SU-DHL-6 (cell line): ENCODE measurements around the gene KAT6B.

Experiments
- H2AFZ ChIP-seq: fragments of 200-600 bp; sonication (generic); 2 replicates; pipeline ENCODE4 v1.6.1; 2014; ENCODE audit warnings: low read depth, mild to moderate bottlenecking, moderate library complexity, mixed read lengths, antibody characterized with exemption, low read length; ENCODE audit not compliant: severe bottlenecking
- H3F3A ChIP-seq: fragments of 200-600 bp; shearing (Covaris generic); 2 replicates; pipeline ENCODE4 v1.6.0; 2016; ENCODE audit warnings: antibody characterized with exemption, mild to moderate bottlenecking; ENCODE audit not compliant: insufficient read depth
- H3K27ac ChIP-seq: fragments of 200-600 bp; sonication (generic); 2 replicates; pipeline ENCODE4 v1.5.1; 2016; ENCODE audit warnings: low read depth, mild to moderate bottlenecking, low read length, moderate library complexity, mixed read lengths
- H3K27me3 ChIP-seq: fragments of 200-600 bp; sonication (generic), shearing (Covaris generic); 2 replicates; pipeline ENCODE4 v1.6.0; 2014; ENCODE audit warnings: mild to moderate bottlenecking, low read length
- H3K36me3 ChIP-seq: fragments of 200-600 bp; sonication (generic); 2 replicates; pipeline ENCODE4 v1.6.1; 2014; ENCODE audit warnings: mild to moderate bottlenecking, low read length, mixed read lengths
- H3K4me2 ChIP-seq: fragments of 300-600, 200-600 bp; shearing (Covaris generic), sonication (generic); 2 replicates; pipeline ENCODE4 v1.6.0; 2014; ENCODE audit warnings: low read length, low read depth, mild to moderate bottlenecking; ENCODE audit not compliant: poor library complexity, severe bottlenecking
- H3K4me3 ChIP-seq: fragments of 200-600 bp; sonication (generic); 2 replicates; pipeline ENCODE4 v1.5.1; 2014; ENCODE audit warnings: antibody characterized with exemption, low read length, mild to moderate bottlenecking, mixed read lengths; ENCODE audit not compliant: insufficient read depth, poor library complexity, severe bottlenecking
- H3K79me2 ChIP-seq: fragments of 200-600 bp; sonication (generic); 2 replicates; pipeline ENCODE4 v1.6.1; 2014; ENCODE audit warnings: mild to moderate bottlenecking, low read length, moderate library complexity; ENCODE audit not compliant: insufficient read depth
- H3K9ac ChIP-seq: fragments of 200-600 bp; sonication (generic); 2 replicates; pipeline ENCODE4 v1.7.0; 2014; ENCODE audit warnings: mild to moderate bottlenecking, low read length
- H3K9me2 ChIP-seq: fragments of 200-600 bp; sonication (generic); replicated peaks from 2 replicates; pipeline ENCODE4 v1.6.1; 2014; ENCODE audit warnings: low read length; ENCODE audit not compliant: insufficient read depth
- H3K9me3 ChIP-seq: fragments of 200-600 bp; sonication (generic); 2 replicates; pipeline ENCODE4 v1.6.1; 2014; ENCODE audit warnings: low read length, mixed read lengths; ENCODE audit not compliant: insufficient read depth
- H4K20me1 ChIP-seq: fragments of 200-600 bp; sonication (generic); 2 replicates; pipeline ENCODE4 v1.6.1; 2014; ENCODE audit warnings: low read depth, mild to moderate bottlenecking, antibody characterized with exemption, low read length, moderate library complexity, mixed read lengths
- EZH2phosphoT487 ChIP-seq: fragments of 200-600 bp; sonication (generic), shearing (Covaris generic); conservative IDR thresholded peaks from 2 replicates; pipeline ENCODE4 v1.6.1; 2018; ENCODE audit warnings: mild to moderate bottlenecking, antibody characterized with exemption, low read length, moderate library complexity, mixed read lengths
- TF ChIP-seq, protein P1 (sequence below): fragments of 200-600 bp; sonication (generic); IDR thresholded peaks from one replicate; pipeline ENCODE4 v1.5.1; 2017; ENCODE audit warnings: antibody characterized with exemption, mild to moderate bottlenecking, low read length, moderate library complexity; ENCODE audit not compliant: insufficient read depth, poor library complexity, severe bottlenecking

The KAT6B gene

DNA sequence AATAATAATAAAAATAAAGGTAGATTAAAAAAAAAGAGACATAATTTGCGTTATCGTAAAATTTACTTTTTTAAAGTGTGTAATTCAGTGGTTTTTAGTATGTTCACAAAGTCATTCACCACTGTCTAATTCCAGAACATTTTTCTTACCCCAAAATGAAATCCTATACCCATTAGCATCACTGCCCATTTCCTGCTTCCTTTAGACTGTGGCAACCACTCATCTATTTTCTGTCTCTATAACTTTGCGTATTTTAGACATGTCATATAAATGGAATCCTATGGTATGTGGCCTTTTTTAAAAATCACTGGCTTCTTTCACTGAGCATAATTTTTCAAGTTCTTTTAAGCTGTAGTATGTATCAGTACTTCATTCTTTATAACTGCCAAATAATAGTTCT, 53.6 kb downstream of the KAT6B start:
- H3K36me3 ChIP-seq = no peaks in the 10 kb centered on the region
- H3K9me2 ChIP-seq = no peaks in the 10 kb centered on the region
- 0 out of 2 replicates have a peak, but pooled peaks cover 9% of the 10 kb centered on the region for H4K20me1 ChIP-seq
- no peak overlapping the region for H3K4me3 ChIP-seq
- no peak overlapping the region for H2AFZ ChIP-seq
- no peak overlapping the region for H3K27ac ChIP-seq
- H3K9ac ChIP-seq = no peak overlapping the region
- no peaks in the 10 kb centered on the region for H3K27me3 ChIP-seq
- TF ChIP-seq EZH2phosphoT487 = no peak
- TF ChIP-seq, protein P1, sequence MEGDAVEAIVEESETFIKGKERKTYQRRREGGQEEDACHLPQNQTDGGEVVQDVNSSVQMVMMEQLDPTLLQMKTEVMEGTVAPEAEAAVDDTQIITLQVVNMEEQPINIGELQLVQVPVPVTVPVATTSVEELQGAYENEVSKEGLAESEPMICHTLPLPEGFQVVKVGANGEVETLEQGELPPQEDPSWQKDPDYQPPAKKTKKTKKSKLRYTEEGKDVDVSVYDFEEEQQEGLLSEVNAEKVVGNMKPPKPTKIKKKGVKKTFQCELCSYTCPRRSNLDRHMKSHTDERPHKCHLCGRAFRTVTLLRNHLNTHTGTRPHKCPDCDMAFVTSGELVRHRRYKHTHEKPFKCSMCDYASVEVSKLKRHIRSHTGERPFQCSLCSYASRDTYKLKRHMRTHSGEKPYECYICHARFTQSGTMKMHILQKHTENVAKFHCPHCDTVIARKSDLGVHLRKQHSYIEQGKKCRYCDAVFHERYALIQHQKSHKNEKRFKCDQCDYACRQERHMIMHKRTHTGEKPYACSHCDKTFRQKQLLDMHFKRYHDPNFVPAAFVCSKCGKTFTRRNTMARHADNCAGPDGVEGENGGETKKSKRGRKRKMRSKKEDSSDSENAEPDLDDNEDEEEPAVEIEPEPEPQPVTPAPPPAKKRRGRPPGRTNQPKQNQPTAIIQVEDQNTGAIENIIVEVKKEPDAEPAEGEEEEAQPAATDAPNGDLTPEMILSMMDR = no peak
- H3K4me2 ChIP-seq = no peak overlapping the region
- no peaks in the 10 kb centered on the region for H3F3A ChIP-seq
- no peaks in the 10 kb centered on the region for H3K79me2 ChIP-seq
- H3K9me3 ChIP-seq = no peaks in the 10 kb centered on the region

DNA sequence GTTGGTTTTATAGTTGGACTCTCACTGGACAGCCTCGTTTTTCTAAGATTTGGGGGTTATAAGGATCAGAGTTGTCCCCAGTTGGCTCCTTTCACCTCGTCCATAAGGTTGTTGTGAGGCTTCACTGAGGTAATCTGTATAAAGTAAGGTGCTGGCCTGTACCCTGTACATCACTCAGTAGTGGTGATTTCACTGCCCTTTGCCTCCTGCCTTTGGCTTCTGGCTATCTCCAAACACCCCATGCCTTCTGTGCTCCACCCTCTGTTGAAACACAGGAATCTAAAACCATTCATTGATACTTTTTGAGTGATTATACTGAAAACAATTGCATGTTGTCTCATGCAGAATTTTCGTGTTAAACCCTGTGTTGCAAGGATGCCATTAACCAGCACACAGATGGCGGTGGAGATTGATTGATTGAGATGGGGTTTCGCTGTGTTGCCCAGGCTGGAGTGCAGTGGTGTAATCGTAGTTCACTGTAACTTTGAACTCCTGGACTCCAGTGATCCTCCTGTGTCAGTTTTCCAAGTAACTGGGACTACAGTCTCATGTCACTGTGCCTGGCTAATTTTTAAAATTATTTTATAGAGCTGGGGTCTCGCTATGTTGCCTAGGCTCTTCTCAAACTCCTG, 55.0 kb downstream of the KAT6B start:
- TF ChIP-seq EZH2phosphoT487 = no peak
- TF ChIP-seq, protein P1 = no peak
- H3K27me3 ChIP-seq = no peaks in the 10 kb centered on the region
- no peak overlapping the region for H3K4me3 ChIP-seq

DNA sequence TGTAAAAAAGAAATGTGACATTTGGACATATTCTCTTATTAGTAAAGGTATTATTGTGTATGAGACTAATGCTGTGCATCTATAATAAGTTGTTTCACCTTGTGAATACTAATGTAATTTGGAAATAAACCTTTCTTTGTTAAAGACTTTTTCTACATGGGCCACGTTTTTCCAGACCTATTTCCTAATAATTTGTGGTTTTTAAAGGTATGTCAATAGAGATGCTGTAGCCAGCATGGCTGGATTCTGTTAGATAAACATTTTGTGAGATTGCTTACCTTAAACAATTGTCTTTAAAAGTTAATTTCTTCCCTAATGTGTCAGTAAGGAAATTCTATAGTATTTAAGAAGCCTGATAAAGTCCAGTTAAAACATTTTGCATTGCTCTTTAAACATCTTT, 56.0 kb downstream of the KAT6B start:
- Histone ChIP-seq H3K27me3 (no peaks in the 10 kb centered on the region), H3F3A (no peaks in the 10 kb centered on the region), H3K9ac (no peak overlapping the region), H3K9me2 (no peaks in the 10 kb centered on the region), H3K4me2 (no peak overlapping the region), H3K36me3 (no peaks in the 10 kb centered on the region), H3K79me2 (no peaks in the 10 kb centered on the region), H3K27ac (no peak overlapping the region), H3K4me3 (no peak overlapping the region), H3K9me3 (no peaks in the 10 kb centered on the region), H4K20me1 (0 out of 2 replicates have a peak, but pooled peaks cover 9% of the 10 kb centered on the region), H2AFZ (no peak overlapping the region)
- TF ChIP-seq, protein P1 = no peak
- no peak for TF ChIP-seq EZH2phosphoT487

More for the DNA sequence above, 55.0 kb downstream of the KAT6B start:
- Histone ChIP-seq H3K27ac (no peak overlapping the region), H3K4me2 (no peak overlapping the region), H2AFZ (no peak overlapping the region), H3F3A (no peaks in the 10 kb centered on the region), H3K9ac (no peak overlapping the region), H3K79me2 (no peaks in the 10 kb centered on the region), H3K9me2 (no peaks in the 10 kb centered on the region), H4K20me1 (0 out of 2 replicates have a peak, but pooled peaks cover 9% of the 10 kb centered on the region), H3K9me3 (no peaks in the 10 kb centered on the region), H3K36me3 (no peaks in the 10 kb centered on the region)
